SK-N-SH treated with all-trans-retinoic acid at 6 μM for 48 hours (cell line): Measurements from ENCODE around the gene ZNF175.
A peak's percentile ranks its signal among the peaks of the same experiment; 100 is the strongest.

Source experiments
- ATAC-seq: fragments of 200-7000 bp; cut with Tn5 transposase; 3 replicates; pipeline ENCODE4 v1.9.1; 2020; ENCODE audit warnings: mild to moderate bottlenecking, moderate library complexity
- ARNTL ChIP-seq: fragments of 450-650 bp; formaldehyde crosslinking; IDR thresholded peaks from 2 replicates; pipeline ENCODE4 v1.5.0; 2020; ENCODE audit warnings: low read depth, mild to moderate bottlenecking, moderate library complexity, borderline replicate concordance
- BACH2 ChIP-seq: fragments of 250-450 bp; sonication (Bioruptor Pico); IDR thresholded peaks from 2 replicates; pipeline ENCODE4 v1.9.0; 2021; ENCODE audit warnings: mild to moderate bottlenecking, borderline replicate concordance
- CSDC2 ChIP-seq: fragments of 250-450 bp; sonication (Bioruptor Pico); IDR thresholded peaks from 2 replicates; pipeline ENCODE4 v1.5.0; 2020; ENCODE audit warnings: mild to moderate bottlenecking, moderate library complexity
- ESRRG ChIP-seq: fragments of 250-450 bp; sonication (Bioruptor Pico); IDR thresholded peaks from 2 replicates; pipeline ENCODE4 v1.6.1; 2021; ENCODE audit warnings: mild to moderate bottlenecking
- GLIS3 ChIP-seq: fragments of 250-450 bp; sonication (Bioruptor Pico); IDR thresholded peaks from 2 replicates; pipeline ENCODE4 v1.5.0; 2020; ENCODE audit warnings: mild to moderate bottlenecking, moderate library complexity
- ISL1 ChIP-seq: fragments of 250-450 bp; sonication (Bioruptor Pico); IDR thresholded peaks from 2 replicates; pipeline ENCODE4 v2.1.2; 2022; ENCODE audit warnings: mild to moderate bottlenecking, moderate library complexity
- OSR1 ChIP-seq: fragments of 250-450 bp; sonication (Bioruptor Pico); IDR thresholded peaks from 2 replicates; pipeline ENCODE4 v1.8.0; 2022; ENCODE audit warnings: moderate library complexity, mild to moderate bottlenecking, inconsistent platforms
- PATZ1 ChIP-seq: fragments of 250-450 bp; sonication (Bioruptor Pico); IDR thresholded peaks from 2 replicates; pipeline ENCODE4 v1.8.0; 2020; ENCODE audit warnings: mild to moderate bottlenecking, moderate library complexity, borderline replicate concordance
- PPARA ChIP-seq: fragments of 250-450 bp; sonication (Bioruptor Pico); IDR thresholded peaks from 2 replicates; pipeline ENCODE4 v1.5.0; 2020; ENCODE audit warnings: mild to moderate bottlenecking, borderline replicate concordance
- RARB ChIP-seq: fragments of 250-450 bp; sonication (Bioruptor Pico); IDR thresholded peaks from 2 replicates; pipeline ENCODE4 v1.8.0; 2021; ENCODE audit warnings: mild to moderate bottlenecking, moderate library complexity
- SNAI2 ChIP-seq: fragments of 250-450 bp; sonication (Bioruptor Pico); IDR thresholded peaks from 2 replicates; pipeline ENCODE4 v1.5.0; 2020; ENCODE audit warnings: mild to moderate bottlenecking, moderate library complexity
- TCF4 ChIP-seq: fragments of 250-450 bp; sonication (Bioruptor Pico); IDR thresholded peaks from 2 replicates; pipeline ENCODE4 v1.8.0; 2021; ENCODE audit warnings: mild to moderate bottlenecking, moderate library complexity, borderline replicate concordance
- TOX ChIP-seq: fragments of 250-450 bp; sonication (Bioruptor Pico); IDR thresholded peaks from 2 replicates; pipeline ENCODE4 v1.8.0; 2021; ENCODE audit warnings: mild to moderate bottlenecking, moderate library complexity, borderline replicate concordance
- ZC3H10 ChIP-seq: fragments of 250-450 bp; sonication (Bioruptor Pico); IDR thresholded peaks from 2 replicates; pipeline ENCODE4 v1.5.1; 2021; ENCODE audit warnings: mild to moderate bottlenecking, moderate library complexity
- ZFP3 ChIP-seq: fragments of 250-450 bp; sonication (Bioruptor Pico); IDR thresholded peaks from 2 replicates; pipeline ENCODE4 v1.5.0; 2020; ENCODE audit warnings: mild to moderate bottlenecking, moderate library complexity
- ZFP30 ChIP-seq: fragments of 450-650 bp; formaldehyde crosslinking; IDR thresholded peaks from 2 replicates; pipeline ENCODE4 v1.5.0; 2022; ENCODE audit warnings: mild to moderate bottlenecking, moderate library complexity
- ZNF70 ChIP-seq: fragments of 450-650 bp; formaldehyde crosslinking; IDR thresholded peaks from 2 replicates; pipeline ENCODE4 v1.5.0; 2020; ENCODE audit warnings: mild to moderate bottlenecking, moderate library complexity
- ZNF8 ChIP-seq: fragments of 450-650 bp; formaldehyde crosslinking; IDR thresholded peaks from 2 replicates; pipeline ENCODE4 v1.5.0; 2020; ENCODE audit warnings: mild to moderate bottlenecking, moderate library complexity
- TF ChIP-seq, protein P1 (sequence below): fragments of 250-450 bp; sonication (Bioruptor Pico); IDR thresholded peaks from 2 replicates; pipeline ENCODE4 v1.5.0; 2020; ENCODE audit warnings: mild to moderate bottlenecking, moderate library complexity
- TF ChIP-seq, protein P2 (sequence below): fragments of 250-450 bp; sonication (Bioruptor Pico); IDR thresholded peaks from 2 replicates; pipeline ENCODE4 v1.5.1; 2021; ENCODE audit warnings: mild to moderate bottlenecking, moderate library complexity

The ZNF175 gene

GRCh38 chr19:51567583-51567982, 3.5 kb upstream of the ZNF175 start (continued):
- TF ChIP-seq, protein P1, sequence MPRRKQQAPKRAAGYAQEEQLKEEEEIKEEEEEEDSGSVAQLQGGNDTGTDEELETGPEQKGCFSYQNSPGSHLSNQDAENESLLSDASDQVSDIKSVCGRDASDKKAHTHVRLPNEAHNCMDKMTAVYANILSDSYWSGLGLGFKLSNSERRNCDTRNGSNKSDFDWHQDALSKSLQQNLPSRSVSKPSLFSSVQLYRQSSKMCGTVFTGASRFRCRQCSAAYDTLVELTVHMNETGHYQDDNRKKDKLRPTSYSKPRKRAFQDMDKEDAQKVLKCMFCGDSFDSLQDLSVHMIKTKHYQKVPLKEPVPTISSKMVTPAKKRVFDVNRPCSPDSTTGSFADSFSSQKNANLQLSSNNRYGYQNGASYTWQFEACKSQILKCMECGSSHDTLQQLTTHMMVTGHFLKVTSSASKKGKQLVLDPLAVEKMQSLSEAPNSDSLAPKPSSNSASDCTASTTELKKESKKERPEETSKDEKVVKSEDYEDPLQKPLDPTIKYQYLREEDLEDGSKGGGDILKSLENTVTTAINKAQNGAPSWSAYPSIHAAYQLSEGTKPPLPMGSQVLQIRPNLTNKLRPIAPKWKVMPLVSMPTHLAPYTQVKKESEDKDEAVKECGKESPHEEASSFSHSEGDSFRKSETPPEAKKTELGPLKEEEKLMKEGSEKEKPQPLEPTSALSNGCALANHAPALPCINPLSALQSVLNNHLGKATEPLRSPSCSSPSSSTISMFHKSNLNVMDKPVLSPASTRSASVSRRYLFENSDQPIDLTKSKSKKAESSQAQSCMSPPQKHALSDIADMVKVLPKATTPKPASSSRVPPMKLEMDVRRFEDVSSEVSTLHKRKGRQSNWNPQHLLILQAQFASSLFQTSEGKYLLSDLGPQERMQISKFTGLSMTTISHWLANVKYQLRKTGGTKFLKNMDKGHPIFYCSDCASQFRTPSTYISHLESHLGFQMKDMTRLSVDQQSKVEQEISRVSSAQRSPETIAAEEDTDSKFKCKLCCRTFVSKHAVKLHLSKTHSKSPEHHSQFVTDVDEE (CRISPR knock-in tag): no peak
- TF ChIP-seq ISL1 (CRISPR knock-in tag) (no peak), RARB (CRISPR knock-in tag) (no peak), ZC3H10 (no peak), ESRRG (no peak), TCF4 (CRISPR knock-in tag) (no peak), ZNF8 (CRISPR knock-in tag) (no peak), CSDC2 (no peak), BACH2 (CRISPR knock-in tag) (no peak), GLIS3 (CRISPR knock-in tag) (no peak), OSR1 (CRISPR knock-in tag) (no peak)
- TF ChIP-seq, protein P2, sequence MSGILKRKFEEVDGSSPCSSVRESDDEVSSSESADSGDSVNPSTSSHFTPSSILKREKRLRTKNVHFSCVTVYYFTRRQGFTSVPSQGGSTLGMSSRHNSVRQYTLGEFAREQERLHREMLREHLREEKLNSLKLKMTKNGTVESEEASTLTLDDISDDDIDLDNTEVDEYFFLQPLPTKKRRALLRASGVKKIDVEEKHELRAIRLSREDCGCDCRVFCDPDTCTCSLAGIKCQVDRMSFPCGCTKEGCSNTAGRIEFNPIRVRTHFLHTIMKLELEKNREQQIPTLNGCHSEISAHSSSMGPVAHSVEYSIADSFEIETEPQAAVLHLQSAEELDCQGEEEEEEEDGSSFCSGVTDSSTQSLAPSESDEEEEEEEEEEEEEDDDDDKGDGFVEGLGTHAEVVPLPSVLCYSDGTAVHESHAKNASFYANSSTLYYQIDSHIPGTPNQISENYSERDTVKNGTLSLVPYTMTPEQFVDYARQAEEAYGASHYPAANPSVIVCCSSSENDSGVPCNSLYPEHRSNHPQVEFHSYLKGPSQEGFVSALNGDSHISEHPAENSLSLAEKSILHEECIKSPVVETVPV (CRISPR knock-in tag): no peak

DNA sequence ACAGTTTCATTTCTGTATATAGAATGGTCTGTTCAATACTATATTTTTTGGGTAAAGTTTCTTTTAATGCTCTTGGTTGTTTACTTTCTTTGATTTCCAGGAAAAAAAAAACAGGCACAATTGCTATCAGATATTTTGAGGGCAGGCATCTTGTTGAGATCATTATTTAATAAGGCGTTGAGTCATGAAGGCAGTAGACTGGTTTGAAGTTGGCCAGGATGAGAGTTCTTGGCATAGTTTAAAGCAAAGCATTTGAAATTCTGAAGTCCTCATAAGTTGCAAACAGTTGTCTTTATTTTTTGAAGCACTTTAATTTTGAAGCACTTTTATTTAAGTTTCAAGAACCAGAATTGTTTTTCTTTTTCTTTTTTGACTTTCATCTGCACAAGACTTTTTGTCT, 2.6 kb upstream of the ZNF175 start:
- no peak for ATAC-seq
- TF ChIP-seq ZFP30 (CRISPR knock-in tag): no peak
- TF ChIP-seq, protein P1 (CRISPR knock-in tag): no peak
- TF ChIP-seq SNAI2 (CRISPR knock-in tag): no peak
- TF ChIP-seq ZC3H10: no peak
- no peak for TF ChIP-seq PATZ1 (CRISPR knock-in tag)
- no peak for TF ChIP-seq BACH2 (CRISPR knock-in tag)
- no peak for TF ChIP-seq ZNF8 (CRISPR knock-in tag)
- TF ChIP-seq ESRRG: no peak
- no peak for TF ChIP-seq CSDC2
- TF ChIP-seq, all 23 proteins: peak for 0

- ATAC-seq: peak; percentile 37
- TF ChIP-seq ISL1 (CRISPR knock-in tag): no peak
- no peak for TF ChIP-seq BACH2 (CRISPR knock-in tag)
- no peak for TF ChIP-seq ZNF70 (CRISPR knock-in tag)
- no peak for TF ChIP-seq ARNTL (CRISPR knock-in tag)
- TF ChIP-seq, protein P2 (CRISPR knock-in tag): no peak
- TF ChIP-seq CSDC2: no peak
- TF ChIP-seq PPARA (CRISPR knock-in tag): no peak
- no peak for TF ChIP-seq ZFP3 (CRISPR knock-in tag)
- no peak for TF ChIP-seq OSR1 (CRISPR knock-in tag)
- no peak for TF ChIP-seq TCF4 (CRISPR knock-in tag)
- TF ChIP-seq PATZ1 (CRISPR knock-in tag): no peak
- TF ChIP-seq TOX (CRISPR knock-in tag): no peak
- no peak for TF ChIP-seq ZFP30 (CRISPR knock-in tag)
- TF ChIP-seq ZC3H10: no peak
- TF ChIP-seq, all 23 proteins: peak for 0
Observed at GRCh38 chr19:51571599-51571998, 516 bp downstream of the ZNF175 start.
